ENCODE results near the gene C1QL1. TPM values are rescaled to one million over a fixed set of nuclear protein-coding genes. Genes with fewer than 3 reads are reported as not detected.
A peak's percentile ranks its signal among the peaks of the same experiment; 100 is the strongest.

Gene C1QL1
- total and polyA plus RNA-seq, 3 donors from 2014 or later, result 0.74 to 1.7 (median 1.3) TPM

DNA sequence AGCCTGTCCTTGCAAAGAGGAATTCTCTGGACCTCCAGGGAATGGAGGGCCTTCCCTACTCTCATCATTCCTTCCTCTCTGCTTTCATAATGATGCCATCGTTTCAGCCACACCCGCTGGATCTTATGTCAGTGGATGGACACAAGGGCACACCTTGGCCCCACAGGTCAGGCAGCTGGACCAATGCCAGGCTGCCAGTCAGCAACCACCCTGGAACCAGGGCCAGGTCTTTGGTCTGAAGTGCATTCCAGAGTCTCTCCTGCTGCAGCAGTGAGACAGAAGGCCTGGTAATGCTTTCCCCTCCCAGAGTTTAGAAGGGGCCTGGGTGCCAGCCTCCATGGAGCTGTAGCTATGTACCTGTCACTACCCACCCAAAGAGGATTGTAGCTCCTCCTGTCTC is 7.4 kb downstream of the C1QL1 start:
- Histone ChIP-seq H3K27me3 (no peaks in the 10 kb centered on the region), H3K9me3 (no peaks in the 10 kb centered on the region), H3K36me3 (ENCODE audit: low read depth, missing control alignments) (no peaks in the 10 kb centered on the region), H3K27ac (no peak overlapping the region), H3K4me1 (peaks cover 8% of the 10 kb centered on the region), H3K4me3 (no peak overlapping the region)
- intact Hi-C loops (cut with DNase I; ENCODE audit: low total_unique reads), result no loop called here
- DNase-seq, result no peak
- WGBS, 2 donors, result 59 to 74% methylated on average over 2 of the region's 2 CpGs
- TF ChIP-seq, protein P1, sequence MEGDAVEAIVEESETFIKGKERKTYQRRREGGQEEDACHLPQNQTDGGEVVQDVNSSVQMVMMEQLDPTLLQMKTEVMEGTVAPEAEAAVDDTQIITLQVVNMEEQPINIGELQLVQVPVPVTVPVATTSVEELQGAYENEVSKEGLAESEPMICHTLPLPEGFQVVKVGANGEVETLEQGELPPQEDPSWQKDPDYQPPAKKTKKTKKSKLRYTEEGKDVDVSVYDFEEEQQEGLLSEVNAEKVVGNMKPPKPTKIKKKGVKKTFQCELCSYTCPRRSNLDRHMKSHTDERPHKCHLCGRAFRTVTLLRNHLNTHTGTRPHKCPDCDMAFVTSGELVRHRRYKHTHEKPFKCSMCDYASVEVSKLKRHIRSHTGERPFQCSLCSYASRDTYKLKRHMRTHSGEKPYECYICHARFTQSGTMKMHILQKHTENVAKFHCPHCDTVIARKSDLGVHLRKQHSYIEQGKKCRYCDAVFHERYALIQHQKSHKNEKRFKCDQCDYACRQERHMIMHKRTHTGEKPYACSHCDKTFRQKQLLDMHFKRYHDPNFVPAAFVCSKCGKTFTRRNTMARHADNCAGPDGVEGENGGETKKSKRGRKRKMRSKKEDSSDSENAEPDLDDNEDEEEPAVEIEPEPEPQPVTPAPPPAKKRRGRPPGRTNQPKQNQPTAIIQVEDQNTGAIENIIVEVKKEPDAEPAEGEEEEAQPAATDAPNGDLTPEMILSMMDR (IDR thresholded peaks at IDR 0.05), result no peak
- no peak for TF ChIP-seq POLR2A (IDR thresholded peaks at IDR 0.05)

DNA sequence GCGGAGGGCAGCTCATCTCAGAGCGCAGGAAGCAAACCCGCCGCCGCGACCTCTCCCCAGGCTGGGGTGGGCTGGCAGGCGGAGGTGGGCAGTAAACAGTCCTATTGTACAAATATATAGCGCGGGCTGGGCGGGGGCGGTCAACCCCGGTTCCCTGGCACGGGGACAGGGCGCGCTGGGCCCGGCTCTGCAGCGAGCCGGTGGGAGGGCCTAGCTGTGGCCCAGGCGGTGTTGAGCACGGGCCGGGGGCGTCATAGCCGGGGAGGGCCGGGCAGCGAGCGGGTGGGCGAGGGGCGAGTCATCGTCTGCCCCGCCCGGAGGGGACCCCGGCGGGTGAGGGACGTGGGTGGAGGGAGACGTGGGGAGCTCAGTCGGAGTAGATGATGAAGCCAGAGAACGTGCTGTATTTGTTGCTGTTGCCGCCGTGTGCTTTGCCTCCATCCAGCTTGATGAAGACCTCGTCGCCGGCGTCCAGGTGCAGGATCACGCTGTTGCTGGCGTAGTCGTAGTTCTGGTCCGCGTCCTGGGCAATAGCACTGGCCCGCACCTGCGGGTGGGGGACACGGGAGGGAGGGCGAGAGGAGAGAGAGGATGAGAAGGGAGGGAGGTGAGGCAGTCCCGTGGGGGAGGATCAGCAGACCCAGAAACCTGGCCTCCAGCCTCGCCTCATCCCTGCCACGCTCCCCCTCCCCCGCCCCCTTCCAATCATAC is 8.1 kb downstream of the C1QL1 start:
- intact Hi-C loops (cut with DNase I; ENCODE audit: low total_unique reads), result no loop called here
- Histone ChIP-seq H3K27ac (no peak overlapping the region), H3K36me3 (ENCODE audit: low read depth, missing control alignments) (no peaks in the 10 kb centered on the region), H3K27me3 (no peaks in the 10 kb centered on the region), H3K4me1 (peaks cover 8% of the 10 kb centered on the region), H3K9me3 (no peaks in the 10 kb centered on the region), H3K4me3 (peak overlapping the region in 1 of 2 donors; percentile 18)
- TF ChIP-seq, protein P1 (IDR thresholded peaks at IDR 0.05), result no peak
- no peak for TF ChIP-seq POLR2A (IDR thresholded peaks at IDR 0.05)
- 3 to 11% methylated on average over 33 to 52 of the region's 56 CpGs for WGBS, 2 donors
- no peak for DNase-seq

DNA sequence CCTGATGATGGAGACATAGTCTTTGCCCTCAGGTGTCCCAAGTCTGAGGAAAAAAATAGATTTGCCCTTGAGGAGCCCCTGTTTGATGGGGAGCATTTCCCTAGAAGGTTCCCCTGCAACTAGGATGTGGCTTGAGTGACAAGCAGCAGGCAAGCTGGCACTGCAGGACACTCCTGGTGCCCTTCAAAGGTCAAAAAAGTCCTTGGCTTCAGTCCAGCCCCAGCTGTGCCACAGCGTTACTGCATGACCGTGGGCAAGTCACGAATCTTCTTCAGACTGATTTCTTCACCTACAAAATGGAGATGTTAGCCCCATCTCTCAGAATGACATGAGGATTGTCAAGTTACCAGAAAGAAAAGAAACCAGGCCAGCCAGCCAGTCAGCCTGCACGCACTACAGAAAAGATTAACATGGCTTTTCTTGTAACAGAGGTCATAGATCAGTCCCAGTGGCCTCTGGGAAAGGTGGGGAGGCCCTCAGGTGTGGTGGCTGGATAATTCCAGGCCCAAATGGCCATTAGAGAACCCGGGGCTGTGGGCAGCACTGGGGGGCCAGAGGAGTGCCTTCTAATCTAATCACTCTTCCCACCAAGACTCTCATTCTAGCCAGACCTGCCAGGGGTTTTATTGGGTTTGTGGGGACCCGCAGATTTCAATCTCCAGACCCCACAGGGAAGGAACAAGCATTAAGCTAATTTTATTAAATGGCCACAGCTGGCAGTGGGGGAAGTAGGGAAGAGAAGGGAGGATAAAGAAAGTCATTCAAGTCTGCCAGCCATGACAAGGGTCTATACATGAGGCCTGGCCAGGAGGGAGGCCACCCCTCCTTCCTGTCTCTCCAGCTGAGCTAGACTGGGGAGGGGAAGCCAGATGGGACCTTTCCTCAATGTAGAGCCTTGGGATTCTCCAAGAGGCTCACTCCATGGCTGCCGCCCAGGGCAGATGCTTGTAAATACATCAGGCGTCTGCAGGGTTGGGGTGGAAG is 10.8 kb downstream of the C1QL1 start:
- intact Hi-C loops (cut with DNase I; ENCODE audit: low total_unique reads), result no loop called here
- Histone ChIP-seq H3K27ac (no peak overlapping the region), H3K27me3 (no peaks in the 10 kb centered on the region)

DNA sequence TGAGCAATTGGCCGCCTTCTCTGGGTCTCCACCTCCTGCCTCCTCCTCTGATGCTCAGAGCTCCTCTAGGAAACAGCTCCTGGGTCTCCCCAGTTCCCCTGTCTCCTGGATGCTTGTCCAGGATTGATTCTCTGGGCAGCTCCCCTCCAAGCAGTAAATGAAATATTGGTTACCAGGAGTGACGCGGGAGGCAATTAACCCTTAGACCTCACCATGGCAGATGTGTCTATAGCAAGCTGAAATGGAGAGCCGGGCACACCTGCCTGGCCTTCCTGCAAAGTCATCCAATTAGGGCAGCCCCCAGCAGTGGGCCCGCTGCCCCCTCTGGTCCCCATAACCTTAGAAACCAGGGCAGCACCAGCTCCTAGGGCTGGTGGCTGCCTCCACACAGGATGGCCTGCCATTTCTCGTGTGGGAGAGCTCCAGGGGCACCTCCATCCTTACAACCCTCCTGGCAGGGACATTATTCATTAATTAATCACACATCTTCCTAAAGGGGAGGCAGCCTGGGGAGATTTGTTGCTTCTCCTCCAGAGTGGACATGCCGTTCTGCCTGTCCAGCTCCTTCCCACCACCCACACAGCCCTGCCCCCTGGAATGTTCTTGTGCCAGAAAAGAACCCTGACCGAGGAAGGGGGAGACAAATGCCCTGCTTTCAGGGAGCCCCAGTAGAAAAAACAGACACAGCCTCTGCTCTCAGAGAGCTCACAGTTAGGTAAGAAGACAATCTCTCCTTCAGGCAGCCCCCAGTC is 12.3 kb downstream of the C1QL1 start:
- no peak for DNase-seq
- WGBS, 2 donors, result 57 to 63% methylated on average over 7 to 8 of the region's 8 CpGs
- no peak overlapping the region for H3K27ac ChIP-seq
- peaks cover 8% of the 10 kb centered on the region for H3K4me1 ChIP-seq
- intact Hi-C loops (cut with DNase I; ENCODE audit: low total_unique reads), result no loop called here
- no peaks in the 10 kb centered on the region for H3K9me3 ChIP-seq
- no peak overlapping the region for H3K4me3 ChIP-seq
- TF ChIP-seq POLR2A (IDR thresholded peaks at IDR 0.05), result no peak
- TF ChIP-seq, protein P1 (IDR thresholded peaks at IDR 0.05), result no peak
- no peaks in the 10 kb centered on the region for H3K36me3 ChIP-seq (ENCODE audit: low read depth, missing control alignments)
- no peaks in the 10 kb centered on the region for H3K27me3 ChIP-seq

More for the DNA sequence above, 10.8 kb downstream of the C1QL1 start:
- H3K9me3 ChIP-seq, result no peaks in the 10 kb centered on the region
- DNase-seq, result no peak
- 83 to 84% methylated on average over 8 of the region's 8 CpGs for WGBS, 2 donors
- H3K36me3 ChIP-seq (ENCODE audit: low read depth, missing control alignments), result no peaks in the 10 kb centered on the region
- TF ChIP-seq, protein P1 (IDR thresholded peaks at IDR 0.05), result no peak
- no peak for TF ChIP-seq POLR2A (IDR thresholded peaks at IDR 0.05)
- H3K4me3 ChIP-seq, result no peak overlapping the region
- H3K4me1 ChIP-seq, result peaks cover 8% of the 10 kb centered on the region

Measured in testis (tissue), 3 donors.